GM12873 (cell line): Measurements from ENCODE around the gene ZBTB7A.

ENCODE experiments used
- TF ChIP-seq, protein P1 (sequence below): IDR thresholded peaks from 2 replicates; pipeline ENCODE4 v1.5.1; 2012; ENCODE audit warnings: low read depth, mild to moderate bottlenecking, moderate library complexity, low read length, control low read depth; ENCODE audit not compliant: insufficient read depth; ENCODE audit errors: missing control alignments

The ZBTB7A gene

DNA sequence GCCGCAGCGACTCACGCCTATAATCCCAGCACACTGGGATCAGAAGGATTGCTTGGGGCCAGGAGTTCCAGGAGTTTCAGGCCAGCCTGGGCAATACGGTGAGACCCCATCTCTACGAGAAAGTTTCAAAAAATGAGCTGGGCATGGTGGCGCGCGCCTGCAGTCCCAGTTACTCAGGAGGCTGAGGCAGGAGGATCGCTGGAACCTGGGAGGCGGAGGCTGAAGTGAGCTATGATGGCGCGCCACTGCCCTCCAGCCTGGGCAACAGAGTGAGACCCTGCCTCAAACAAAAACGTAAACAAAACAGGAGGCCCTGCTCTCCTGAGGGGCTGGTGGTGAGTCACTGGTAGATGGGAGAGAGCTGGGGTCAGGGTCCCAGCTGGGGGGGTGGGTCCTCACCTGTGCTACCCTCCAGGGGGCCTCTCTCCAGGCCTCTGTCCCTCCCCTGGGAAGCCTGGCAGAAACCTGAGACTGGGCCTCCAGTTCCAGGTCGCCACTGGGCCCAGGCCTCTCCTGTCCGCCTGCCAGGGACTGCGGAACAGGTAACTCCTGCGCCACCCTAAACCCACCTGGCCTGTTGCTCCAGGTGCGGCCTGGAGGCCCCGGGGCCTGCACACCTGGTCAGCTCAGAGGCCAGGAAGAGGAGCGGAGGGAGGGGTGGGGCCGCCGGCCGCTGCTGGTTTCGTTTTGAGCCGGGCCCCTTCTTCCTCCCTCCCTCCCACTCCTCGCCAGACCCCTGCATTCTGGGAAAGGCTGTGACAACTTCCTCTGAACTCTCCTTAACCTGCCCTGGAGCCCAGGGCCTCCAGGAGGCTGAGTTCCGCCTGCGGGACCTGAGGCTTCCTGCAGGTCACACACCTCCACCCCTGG, 17.2 kb upstream of the ZBTB7A start:
- TF ChIP-seq, protein P1, sequence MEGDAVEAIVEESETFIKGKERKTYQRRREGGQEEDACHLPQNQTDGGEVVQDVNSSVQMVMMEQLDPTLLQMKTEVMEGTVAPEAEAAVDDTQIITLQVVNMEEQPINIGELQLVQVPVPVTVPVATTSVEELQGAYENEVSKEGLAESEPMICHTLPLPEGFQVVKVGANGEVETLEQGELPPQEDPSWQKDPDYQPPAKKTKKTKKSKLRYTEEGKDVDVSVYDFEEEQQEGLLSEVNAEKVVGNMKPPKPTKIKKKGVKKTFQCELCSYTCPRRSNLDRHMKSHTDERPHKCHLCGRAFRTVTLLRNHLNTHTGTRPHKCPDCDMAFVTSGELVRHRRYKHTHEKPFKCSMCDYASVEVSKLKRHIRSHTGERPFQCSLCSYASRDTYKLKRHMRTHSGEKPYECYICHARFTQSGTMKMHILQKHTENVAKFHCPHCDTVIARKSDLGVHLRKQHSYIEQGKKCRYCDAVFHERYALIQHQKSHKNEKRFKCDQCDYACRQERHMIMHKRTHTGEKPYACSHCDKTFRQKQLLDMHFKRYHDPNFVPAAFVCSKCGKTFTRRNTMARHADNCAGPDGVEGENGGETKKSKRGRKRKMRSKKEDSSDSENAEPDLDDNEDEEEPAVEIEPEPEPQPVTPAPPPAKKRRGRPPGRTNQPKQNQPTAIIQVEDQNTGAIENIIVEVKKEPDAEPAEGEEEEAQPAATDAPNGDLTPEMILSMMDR = no peak

DNA sequence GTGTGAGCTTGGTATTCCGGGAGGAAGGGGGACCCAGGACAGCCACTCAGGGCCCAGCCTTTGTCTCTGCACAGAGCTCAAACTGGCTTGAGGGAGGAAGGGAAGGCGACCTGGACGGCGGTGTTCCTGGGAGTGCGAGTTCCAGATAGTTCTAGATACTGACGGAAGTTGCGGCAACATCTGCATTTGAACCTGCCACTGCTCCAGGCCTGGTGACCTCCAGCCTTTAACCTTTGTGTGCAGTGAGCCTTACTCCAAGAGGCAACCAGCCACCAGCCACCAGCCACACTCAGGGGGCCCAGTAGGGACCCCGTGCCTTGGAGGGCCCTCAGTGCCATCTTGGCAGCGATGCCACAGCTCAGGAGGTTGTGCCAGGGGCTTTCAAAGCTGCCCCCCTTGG, 15.5 kb upstream of the ZBTB7A start:
- TF ChIP-seq, protein P1 = no peak

DNA sequence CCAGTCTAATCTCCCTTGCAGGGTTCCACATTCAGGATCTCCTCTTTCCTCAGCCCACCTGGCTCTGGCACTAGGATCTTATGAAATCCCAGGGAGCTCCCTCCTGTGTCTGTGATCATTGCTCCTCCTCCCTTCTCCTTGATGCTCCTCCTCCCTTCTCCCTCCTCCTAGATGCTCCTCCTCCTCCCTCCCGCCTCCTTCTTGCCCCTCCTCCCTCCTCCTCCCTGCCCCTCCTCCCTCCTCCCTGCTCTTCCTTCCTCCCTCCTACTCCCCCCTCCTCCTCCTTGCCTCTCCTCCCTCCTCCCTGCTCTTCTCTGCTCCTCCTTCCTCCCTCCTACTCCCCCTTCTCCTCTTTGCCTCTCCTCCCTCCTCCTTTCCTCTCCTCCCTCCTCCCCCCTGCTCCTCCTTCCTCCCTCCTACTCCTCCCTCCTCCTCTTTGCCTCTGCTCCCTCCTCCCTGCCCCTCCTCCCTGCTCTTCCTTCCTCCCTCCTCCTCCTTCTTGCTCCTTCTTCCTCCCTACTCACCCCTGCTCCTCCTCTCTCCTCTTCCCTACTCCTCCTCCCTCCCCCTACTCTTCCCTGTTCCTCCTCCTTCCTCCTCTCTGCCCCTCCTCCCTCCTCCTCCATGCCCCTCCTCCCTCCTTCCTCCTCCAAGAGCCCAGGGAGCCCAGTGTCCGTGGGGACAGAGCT, 14.9 kb upstream of the ZBTB7A start:
- TF ChIP-seq, protein P1 = no peak

DNA sequence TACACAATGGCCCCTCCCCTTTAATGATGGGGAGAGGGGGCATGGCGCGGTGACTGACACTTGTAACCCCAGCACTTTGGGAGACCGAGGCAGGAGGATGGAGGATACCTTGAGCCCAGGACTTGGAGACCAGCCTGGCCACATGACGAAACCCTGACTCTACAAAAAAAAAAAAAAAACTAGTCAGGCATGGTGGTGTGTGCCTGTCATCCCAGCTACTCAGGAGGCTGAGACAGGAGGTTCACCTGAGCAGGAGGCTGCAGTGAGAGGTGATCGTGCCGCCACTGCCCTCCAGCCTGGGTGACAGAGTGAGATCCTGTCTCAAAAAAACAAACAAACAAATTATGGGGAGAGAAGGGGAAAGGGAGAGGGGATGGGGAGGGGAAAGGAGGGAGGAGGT, 13.8 kb upstream of the ZBTB7A start:
- TF ChIP-seq, protein P1 = no peak

DNA sequence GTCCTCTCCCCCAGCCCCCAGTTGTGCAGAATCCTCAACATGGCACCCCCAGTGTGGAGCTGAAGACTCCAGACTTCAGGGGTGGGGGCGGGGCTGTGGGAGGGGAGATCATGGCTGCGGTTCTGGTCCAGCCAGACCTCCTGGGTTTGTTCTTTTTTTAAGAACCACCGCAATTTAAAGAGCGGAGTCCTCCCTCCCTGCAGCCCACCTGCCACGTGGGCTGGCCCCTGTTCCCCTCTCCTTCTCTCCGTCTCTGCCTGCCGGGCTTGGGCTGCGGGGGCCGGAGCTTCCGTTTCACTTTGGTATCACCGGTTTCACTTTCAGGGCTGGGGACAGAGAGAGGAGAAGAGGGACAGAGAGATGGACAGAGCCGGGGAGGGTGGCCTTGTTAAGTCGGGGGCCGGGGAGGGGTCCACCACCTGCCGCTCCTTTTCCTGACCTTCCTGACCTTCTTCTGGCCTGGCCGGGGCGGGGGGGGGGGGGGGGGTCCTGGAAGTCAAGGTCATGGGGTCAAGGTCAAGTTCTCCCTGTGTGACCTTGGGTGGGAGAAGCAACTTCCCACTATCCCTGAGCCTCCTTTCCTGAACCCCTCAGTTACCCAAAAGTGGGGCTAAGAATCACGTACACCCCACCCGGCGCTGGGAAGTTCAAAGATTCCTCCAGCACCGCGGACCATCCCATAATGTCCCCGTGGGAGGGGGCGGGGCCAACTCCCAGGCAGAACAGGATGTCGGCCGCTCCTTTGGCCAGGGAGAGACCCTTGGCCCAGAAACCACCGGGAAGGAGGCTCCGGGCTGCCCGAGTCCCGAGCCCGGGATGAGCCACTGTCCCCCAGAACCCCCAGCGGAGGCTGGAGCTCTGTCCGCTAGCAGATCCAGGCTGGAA, 11.3 kb upstream of the ZBTB7A start:
- TF ChIP-seq, protein P1 = no peak

DNA sequence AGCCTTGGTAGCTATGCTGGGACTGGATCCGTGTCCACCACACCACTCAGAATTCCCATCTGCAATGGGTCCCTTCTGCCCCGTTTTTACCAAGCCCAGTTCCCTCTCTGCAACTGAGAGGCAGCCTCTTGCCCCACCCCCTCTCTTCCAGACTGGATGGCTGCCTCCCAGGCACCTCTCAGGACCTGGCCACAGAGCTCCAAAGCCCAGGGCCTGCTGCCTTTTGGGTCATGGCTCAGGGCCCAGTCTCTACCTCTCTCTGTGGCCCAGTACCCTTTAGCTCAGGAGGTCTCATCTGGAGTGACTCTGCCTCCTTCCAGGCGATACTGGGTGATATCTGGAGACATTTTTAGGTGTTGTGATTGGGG, 10.3 kb upstream of the ZBTB7A start:
- TF ChIP-seq, protein P1 = no peak

DNA sequence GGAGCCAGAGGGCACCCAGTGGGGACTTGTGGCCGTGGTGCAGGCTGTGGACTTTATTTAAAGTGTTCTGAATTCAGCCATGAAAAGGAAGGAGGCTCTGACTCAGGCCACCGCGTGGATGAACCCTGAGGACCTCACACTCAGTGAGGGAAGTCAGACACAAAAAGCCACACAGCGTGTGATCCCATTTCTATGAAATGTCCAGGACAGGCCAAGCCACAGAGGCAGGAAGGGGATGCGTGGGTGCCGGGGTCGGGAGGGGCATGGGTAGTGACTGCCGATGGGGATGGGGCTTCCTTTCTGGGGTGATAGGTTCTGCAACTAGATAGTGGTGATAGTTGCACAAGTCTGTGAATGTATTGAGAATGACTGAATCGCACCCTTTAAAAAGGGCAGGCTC, 8.7 kb upstream of the ZBTB7A start:
- TF ChIP-seq, protein P1 = no peak
